ENCODE results near the gene TDRD12.
"Not testable (repeated sequence)": the region's sequence is repeated elsewhere in the genome, so short reads cannot be mapped to it uniquely, and the experiment has no call there.

Gene TDRD12

GRCh38 chr19:32748948-32749347, 29.4 kb downstream of the TDRD12 start:
- DNase-seq: no peak

GRCh38 chr19:32749361-32749760, 29.8 kb downstream of the TDRD12 start:
- no peak for DNase-seq

DNA sequence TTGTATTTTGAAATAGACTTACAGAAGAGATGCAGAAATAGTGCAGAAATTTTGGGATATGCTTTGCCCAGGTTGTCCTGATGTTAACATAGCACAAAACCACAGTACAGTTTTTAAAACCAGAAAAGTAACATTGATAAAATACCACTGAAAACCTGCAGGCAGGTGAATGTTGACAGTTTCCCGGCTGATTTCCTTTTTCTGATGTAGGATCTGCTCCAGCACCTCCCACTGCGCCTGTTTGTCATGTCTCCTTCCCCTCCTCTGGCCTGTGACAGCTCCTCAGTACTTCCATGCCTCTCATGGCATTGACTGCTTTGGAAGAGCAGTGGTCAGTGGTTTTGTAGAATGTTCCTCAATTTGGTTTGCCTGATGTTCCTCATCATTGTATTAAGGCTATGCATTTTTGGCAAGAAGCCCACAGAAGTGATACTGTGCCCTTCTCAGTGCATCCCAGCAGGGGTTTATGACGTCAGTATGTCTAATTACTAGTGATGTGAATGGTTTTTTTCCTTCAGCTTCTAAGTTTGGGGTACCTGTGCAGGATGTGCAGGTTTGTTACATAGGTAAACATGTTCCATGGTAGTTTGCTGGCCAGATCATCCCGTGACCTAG, 31.0 kb downstream of the TDRD12 start:
- no peak for DNase-seq

DNA sequence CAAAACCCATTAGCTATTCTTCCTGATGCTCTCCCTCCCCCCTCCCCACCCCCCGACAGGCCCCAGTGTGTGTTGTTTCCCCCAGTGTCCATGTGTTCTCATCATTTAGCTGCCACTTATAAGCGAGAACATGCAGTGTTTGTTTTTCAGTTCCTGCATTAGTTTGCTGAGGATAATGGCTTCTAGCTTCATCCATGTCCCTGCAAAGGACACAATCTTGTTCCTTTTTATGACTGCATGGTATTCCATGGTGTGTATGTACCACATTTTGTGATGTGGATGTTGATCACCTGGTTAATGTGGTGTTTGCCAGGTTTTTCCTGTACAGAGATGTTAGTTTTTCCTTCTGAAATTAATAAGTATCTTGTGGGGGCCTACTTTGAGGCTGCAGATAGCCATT, 31.5 kb downstream of the TDRD12 start:
- no peak for DNase-seq

GRCh38 chr19:32757189-32757588, 37.6 kb downstream of the TDRD12 start:
- no peak for DNase-seq

GRCh38 chr19:32765365-32765764, 45.8 kb downstream of the TDRD12 start:
- not testable (repeated sequence) for DNase-seq

DNA sequence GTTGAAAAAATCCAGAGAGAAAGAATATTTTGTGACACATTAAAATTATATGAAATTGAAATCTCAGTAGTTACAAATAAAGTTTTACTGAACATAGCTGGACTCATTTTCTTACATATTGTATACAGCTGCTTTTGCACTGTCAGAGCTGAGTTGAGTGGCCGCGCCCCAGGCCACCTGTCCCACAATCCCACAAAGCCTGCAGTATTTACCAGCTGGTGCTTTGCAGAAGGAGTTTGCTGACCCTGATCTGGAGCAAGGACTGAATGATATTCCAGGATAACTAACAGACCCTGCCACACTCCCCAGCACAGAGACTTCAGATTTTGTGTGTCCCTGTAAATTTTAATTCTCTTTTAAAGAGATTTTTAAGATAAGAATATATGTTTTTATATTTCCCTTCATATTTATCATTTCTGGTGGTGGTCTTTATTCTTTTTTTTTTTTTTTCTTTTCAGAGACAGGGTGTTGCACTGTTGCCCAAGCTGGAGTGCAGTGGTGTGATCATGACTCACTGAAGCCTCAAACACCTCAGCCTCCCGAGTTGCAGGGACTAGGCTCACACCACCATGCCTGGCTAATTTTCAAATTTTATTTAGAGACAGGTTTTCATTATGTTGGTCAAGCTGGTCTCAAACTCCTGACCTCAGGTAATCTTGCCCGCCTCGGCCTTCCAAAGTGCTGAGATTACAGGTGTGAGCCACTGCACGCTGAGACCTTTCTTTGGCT, 48.5 kb downstream of the TDRD12 start:
- no peak for DNase-seq

DNA sequence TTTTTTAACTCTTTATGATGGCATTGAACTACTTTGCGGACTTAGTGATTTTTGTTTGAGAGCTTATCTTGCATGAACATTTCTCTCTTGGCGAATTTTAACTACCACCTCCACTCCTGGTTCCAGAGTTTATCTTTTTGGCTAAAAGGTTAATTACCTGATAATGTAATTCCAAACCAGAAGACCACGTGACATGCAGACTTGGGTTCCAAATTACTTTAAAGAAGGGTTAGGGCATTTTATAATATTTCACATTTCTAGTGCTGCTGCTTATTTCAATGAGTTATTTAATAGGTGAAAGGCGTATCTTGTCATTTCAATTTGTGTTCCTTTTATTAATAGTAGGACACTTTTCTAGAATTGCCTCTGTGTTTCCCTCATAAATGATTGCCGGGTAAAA, 52.0 kb downstream of the TDRD12 start:
- DNase-seq: no peak

GRCh38 chr19:32773126-32773525, 53.6 kb downstream of the TDRD12 start:
- no peak for DNase-seq

DNA sequence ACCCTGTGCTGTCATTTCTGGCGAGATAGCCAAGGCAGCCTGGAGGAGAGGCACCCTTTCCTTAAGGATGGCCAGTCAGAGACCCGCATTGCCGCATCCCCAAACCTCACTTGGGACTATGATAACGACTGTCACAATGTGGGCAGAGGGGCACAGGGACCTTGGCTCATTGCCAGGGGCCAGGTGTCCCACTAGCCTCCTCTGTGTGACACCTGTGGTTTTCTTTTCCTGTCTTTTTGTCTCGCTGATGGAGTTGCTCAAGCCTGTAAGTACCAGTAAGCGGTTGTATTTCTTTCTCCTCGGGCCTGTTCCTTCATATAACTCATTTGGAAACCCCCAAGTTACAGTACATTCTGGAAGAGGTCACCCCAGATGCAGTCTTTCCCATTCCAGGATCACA, 59.5 kb downstream of the TDRD12 start:
- no peak for DNase-seq

DNA sequence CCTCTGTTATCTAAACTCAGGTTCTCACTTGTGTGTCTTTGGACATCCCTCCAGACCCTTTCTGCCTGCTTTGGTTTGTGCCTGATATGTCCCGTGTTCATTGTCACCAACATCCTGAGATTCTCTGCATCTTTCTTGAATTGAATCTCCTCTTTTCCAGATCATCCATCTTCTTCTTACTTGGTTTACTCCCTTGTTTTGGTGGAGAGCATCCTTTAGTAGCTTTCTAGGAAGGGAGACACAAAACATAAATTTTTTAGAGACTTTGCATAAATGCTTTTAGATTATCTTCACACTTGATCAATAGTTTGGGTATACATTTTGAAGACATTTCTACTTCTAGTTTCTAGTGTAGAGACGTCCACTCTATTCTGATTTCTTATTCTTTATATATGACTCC, 61.7 kb downstream of the TDRD12 start:
- DNase-seq: no peak

DNA sequence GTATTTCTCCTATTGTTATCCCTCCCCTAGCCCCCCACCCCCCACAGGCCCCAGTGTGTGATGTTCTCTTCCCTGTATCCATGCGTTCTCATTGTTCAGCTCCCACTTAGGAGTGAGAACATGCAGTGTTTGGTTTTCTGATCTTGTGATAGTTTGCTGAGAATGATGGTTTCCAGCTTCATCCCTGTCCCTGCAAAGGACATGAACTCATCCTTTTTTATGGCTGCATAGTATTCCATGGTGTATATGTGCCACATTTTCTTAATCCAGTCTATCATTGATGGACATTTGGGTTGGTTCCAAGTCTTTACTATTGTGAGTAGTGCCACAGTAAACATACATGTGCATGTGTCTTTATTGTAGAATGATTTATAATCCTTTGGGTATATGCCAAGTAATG, 62.5 kb downstream of the TDRD12 start:
- DNase-seq: not testable (repeated sequence)

- DNase-seq: not testable (repeated sequence)
Measured at GRCh38 chr19:32787161-32787813, 67.7 kb downstream of the TDRD12 start.

DNA sequence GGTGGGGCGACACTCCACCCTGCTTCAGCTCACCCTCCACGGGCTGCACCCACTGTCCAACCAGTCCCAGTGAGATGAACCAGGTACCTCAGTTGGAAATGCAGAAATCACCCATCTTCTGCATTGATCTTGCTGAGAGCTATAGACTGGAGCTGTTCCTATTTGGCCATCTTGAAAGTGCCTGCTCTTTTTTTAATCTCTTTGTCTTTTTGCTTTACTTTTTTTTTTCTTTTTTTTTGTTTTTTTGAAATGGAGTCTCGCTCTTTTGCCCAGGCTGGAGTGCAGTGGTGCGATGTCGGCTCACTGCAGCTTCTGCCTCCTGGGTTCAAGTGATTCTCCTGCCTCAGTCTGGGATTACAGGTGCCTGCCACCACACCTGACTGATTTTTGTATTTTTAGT, 68.3 kb downstream of the TDRD12 start:
- DNase-seq: not testable (repeated sequence)

GRCh38 chr19:32789429-32789828, 69.9 kb downstream of the TDRD12 start:
- DNase-seq: no peak

- no peak for DNase-seq
Measured at GRCh38 chr19:32798201-32798600, 78.6 kb downstream of the TDRD12 start.

DNA sequence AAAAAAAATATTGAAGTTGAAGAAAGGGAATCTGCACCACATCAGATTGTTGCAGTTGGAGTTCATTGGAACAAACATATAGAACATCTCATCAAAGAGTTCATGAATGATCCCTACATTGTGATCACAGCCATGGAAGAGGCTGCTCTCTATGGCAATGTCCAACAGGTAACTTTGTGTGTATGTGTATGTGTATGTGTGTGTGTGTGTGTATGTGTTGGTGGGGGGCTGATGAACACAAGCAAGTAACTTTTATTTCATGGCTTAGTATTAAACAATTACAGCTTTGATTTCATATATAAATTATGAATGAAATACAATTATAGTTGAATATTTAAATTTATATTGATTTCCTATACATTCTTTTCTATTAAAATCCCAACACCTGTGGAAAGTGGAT, 80.6 kb downstream of the TDRD12 start:
- no peak for DNase-seq

DNA sequence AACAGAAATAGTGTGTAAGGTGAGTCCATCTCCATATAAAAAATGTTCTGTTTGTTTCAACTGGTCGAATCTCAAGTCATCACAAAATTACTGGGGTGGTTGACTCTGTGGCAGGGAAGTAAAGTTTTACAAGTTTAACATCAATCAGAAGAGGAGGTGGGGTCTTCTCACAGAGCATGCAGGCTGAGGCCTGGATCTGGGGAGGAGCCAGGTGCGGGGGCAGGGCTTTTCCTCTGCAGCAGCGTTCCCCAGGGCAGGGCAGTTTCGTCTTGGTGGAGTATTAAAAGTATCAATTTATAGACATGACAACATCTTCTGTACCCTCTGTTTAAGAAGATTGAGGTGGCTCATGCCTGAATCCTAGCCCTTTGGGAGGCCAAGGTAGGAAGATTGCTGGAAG, 81.2 kb downstream of the TDRD12 start:
- no peak for DNase-seq

GRCh38 chr19:32802840-32803239, 83.3 kb downstream of the TDRD12 start:
- DNase-seq: no peak

DNA sequence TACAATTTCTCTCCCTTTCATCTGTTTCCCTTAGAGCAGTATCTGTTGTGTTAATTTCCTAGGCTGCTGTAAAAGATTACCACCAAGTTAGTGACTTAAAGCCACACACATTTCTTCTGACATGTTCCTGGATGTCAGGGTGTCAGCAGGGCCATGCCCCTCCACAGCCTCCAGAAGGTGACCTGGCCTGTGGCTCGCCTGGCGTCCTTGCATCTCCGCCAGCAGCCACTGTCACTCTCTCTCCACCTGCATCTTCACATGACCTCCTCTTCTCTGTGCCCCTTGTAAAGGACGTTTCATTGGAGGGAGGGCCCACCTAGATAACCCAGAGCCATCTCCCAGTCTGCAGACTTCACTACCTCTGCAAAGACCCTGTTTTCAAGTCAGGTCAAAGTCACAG, 88.7 kb downstream of the TDRD12 start:
- DNase-seq: no peak

DNA sequence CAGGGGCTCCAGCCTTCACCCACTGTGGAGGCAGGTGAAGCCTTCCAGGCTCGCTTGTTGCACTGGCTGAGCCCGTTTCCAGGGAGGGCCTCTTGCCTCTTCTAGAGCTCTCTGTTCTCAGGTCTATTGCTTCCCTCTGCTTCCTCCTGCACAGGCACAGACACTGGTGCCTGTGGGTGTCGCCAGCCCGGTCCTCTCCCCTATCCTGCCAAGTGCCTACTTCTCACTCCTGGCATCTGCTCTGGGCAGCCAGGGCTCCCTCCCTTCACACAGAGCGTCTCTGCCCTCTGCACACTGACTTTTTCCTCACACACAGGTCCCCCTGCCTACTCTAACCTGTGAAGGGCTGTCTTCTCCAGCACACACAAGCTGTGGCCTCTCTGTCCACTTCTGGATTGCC, 89.7 kb downstream of the TDRD12 start:
- DNase-seq: no peak

GRCh38 chr19:32809754-32810153, 90.2 kb downstream of the TDRD12 start:
- DNase-seq: no peak

GRCh38 chr19:32810452-32810851, 90.9 kb downstream of the TDRD12 start:
- DNase-seq: no peak

DNA sequence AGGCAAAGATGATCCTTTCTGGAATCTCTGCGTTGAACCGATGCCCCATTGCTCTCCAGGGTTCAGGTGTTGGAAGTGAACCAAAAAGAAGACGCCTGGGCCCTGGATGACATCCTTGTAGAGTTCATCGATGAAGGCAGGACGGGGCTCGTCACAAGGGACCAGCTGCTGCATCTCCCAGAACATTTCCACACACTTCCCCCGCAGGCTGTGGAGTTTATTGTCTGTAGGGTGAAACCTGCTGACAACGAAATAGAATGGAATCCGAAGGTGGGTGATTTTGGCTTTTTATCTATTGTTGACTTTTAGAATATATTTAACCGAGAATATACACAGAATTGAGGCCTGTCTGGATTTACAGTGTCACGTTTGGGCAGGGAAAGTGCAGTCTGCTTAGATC, 91.6 kb downstream of the TDRD12 start:
- DNase-seq: no peak
